ENCODE results near the gene TBCD. TPM values are rescaled to one million over a fixed set of nuclear protein-coding genes. Genes with fewer than 3 reads are reported as not detected.

TBCD gene
- total RNA-seq, 1 experiment from 2014 or later: 173 TPM

DNA sequence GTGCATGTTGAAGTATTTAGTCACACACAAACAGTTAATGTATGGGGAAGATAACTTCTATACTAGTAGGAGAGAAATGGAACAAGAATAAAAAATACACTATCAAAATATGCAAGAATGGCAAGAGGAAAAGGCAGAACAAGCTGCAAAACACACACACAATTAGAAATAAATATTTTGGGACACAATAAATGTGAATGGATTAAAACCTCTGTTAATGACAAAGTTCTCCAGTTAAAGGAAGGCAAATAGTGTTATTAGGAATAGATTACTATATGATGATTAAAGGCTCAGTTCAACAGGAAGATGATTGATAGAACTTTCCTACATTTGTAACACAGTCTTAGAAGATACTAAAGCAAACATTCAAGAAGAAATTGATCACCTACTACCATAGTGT, 194.2 kb downstream of the TBCD start (continued):
- TF ChIP-seq, protein P1, sequence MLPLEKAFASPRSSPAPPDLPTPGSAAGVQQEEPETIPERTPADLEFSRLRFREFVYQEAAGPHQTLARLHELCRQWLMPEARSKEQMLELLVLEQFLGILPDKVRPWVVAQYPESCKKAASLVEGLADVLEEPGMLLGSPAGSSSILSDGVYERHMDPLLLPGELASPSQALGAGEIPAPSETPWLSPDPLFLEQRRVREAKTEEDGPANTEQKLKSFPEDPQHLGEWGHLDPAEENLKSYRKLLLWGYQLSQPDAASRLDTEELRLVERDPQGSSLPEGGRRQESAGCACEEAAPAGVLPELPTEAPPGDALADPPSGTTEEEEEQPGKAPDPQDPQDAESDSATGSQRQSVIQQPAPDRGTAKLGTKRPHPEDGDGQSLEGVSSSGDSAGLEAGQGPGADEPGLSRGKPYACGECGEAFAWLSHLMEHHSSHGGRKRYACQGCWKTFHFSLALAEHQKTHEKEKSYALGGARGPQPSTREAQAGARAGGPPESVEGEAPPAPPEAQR (CRISPR knock-in tag; IDR thresholded peaks at IDR 0.05): no peak
- TF ChIP-seq ZBTB43 (CRISPR knock-in tag; IDR thresholded peaks at IDR 0.05): no peak
- TF ChIP-seq, protein P2, sequence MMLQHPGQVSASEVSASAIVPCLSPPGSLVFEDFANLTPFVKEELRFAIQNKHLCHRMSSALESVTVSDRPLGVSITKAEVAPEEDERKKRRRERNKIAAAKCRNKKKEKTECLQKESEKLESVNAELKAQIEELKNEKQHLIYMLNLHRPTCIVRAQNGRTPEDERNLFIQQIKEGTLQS (CRISPR knock-in tag; conservative IDR thresholded peaks at IDR 0.05): no peak

GRCh38 chr17:82947051-82947991, 195.5 kb downstream of the TBCD start:
- H3K36me3 Mint-ChIP-seq: peaks cover 97% of the 10 kb centered on the region
- peaks cover 26% of the 10 kb centered on the region for H3K27me3 Mint-ChIP-seq (ENCODE audit: low read depth)
- H3K27ac Mint-ChIP-seq: no peak overlapping the region
- H3K4me1 Mint-ChIP-seq: no peaks in the 10 kb centered on the region
- H3K4me3 Mint-ChIP-seq: no peak overlapping the region
- DNase-seq (ENCODE audit: low spot score) (no peak), ATAC-seq (no peak)
- CTCF ChIA-PET: no interaction called here
- POLR2A ChIA-PET: no interaction called here
- H3K9me3 Mint-ChIP-seq: peaks cover 92% of the 10 kb centered on the region
- TF ChIP-seq ESRRA (CRISPR knock-in tag; IDR thresholded peaks at IDR 0.05; ENCODE audit: borderline replicate concordance) (no peak), ZBTB43 (CRISPR knock-in tag; IDR thresholded peaks at IDR 0.05) (no peak), GRHL2 (CRISPR knock-in tag; IDR thresholded peaks at IDR 0.05; ENCODE audit: insufficient replicate concordance, severe bottlenecking) (no peak), FOXP1 (CRISPR knock-in tag; IDR thresholded peaks at IDR 0.05; ENCODE audit: borderline replicate concordance) (no peak), PRDM15 (CRISPR knock-in tag; IDR thresholded peaks at IDR 0.05) (no peak), NR1H2 (CRISPR knock-in tag; IDR thresholded peaks at IDR 0.05) (no peak), SP1 (CRISPR knock-in tag; conservative IDR thresholded peaks at IDR 0.05) (no peak), E2F5 (CRISPR knock-in tag; IDR thresholded peaks at IDR 0.05) (no peak), ZNF512 (CRISPR knock-in tag; IDR thresholded peaks at IDR 0.05; ENCODE audit: borderline replicate concordance) (no peak)
- TF ChIP-seq, protein P3, sequence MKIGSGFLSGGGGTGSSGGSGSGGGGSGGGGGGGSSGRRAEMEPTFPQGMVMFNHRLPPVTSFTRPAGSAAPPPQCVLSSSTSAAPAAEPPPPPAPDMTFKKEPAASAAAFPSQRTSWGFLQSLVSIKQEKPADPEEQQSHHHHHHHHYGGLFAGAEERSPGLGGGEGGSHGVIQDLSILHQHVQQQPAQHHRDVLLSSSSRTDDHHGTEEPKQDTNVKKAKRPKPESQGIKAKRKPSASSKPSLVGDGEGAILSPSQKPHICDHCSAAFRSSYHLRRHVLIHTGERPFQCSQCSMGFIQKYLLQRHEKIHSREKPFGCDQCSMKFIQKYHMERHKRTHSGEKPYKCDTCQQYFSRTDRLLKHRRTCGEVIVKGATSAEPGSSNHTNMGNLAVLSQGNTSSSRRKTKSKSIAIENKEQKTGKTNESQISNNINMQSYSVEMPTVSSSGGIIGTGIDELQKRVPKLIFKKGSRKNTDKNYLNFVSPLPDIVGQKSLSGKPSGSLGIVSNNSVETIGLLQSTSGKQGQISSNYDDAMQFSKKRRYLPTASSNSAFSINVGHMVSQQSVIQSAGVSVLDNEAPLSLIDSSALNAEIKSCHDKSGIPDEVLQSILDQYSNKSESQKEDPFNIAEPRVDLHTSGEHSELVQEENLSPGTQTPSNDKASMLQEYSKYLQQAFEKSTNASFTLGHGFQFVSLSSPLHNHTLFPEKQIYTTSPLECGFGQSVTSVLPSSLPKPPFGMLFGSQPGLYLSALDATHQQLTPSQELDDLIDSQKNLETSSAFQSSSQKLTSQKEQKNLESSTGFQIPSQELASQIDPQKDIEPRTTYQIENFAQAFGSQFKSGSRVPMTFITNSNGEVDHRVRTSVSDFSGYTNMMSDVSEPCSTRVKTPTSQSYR (CRISPR knock-in tag; IDR thresholded peaks at IDR 0.05): no peak
